ENCODE data around the gene TRIP13.

The TRIP13 gene

DNA sequence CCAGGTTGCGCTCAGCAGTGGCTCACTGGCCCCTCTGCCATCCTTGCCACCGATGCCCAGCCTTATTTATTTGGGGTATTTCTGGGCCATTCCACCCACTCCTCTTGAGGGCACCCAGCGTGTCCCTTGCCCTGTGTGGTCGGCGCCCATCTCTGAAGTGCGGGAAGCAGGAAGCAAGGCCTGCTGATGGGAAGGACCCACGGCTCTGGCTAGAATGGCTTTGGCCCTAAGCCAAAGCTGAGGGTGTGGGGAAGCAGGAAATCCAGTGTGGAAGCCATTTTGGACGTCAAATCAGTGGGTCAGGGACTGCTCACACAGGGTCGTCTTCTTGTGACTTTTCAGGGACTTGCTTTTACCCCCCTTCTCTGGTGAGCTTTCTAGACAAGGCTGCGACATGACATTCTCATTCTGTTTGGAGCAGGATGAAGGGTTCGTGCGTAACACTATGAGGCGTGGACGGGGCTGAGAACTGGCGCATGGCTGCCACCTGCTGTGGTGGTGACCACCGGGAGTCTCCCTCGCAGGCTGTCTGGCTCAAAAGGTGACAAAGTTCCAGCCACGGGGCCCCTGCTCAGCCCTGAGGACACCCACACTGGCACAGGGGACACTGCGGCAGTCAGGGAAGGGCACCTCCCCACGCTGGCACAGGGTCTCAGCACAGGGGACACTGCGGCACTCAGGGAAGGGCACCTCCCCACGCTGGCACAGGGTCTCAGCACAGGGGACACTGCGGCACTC lies 65.2 kb downstream of the TRIP13 start:
- peak; percentile 38 for DNase-seq

DNA sequence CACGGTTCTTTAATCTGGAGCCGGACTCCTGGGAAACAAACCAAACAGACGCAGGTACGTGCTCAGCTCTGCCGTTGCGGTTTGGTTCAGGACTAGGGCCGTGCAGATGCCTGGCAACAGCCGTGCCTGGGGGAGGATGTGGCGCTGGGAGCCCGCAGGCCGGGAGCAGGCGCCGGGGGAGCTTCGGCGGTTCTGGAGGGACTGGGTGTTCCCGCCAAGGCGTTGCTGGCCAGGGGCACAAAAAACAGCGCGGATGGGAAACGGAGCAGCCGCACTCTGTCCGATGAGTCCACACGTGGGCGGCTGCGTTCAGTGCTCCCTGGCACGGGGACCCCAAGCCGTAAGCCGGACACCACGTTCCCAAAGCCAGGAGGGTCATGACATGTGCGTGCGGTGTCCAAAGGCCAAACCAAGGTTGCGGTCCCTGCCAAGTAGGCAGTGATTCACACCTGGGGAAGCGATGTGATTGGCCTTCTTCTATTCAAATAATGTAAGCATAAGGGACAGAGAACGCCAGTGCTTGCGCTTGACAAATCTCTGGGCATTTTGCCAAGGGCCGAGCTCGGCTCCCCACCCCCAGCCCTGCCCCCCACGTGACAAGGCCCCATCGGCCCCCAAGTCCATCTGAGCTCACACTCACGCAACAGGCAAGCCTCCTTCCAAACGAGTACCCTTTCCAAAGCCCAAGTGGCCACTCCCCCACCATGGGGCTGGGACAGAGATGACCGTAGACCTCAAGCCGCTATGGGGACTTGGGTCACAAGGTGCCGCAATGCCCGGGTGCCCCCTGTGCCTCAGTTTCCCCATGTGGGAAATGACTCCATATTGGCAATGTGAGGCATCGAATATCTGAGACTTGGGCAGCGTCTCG lies 66.3 kb downstream of the TRIP13 start:
- DNase-seq = peak; percentile 57

DNA sequence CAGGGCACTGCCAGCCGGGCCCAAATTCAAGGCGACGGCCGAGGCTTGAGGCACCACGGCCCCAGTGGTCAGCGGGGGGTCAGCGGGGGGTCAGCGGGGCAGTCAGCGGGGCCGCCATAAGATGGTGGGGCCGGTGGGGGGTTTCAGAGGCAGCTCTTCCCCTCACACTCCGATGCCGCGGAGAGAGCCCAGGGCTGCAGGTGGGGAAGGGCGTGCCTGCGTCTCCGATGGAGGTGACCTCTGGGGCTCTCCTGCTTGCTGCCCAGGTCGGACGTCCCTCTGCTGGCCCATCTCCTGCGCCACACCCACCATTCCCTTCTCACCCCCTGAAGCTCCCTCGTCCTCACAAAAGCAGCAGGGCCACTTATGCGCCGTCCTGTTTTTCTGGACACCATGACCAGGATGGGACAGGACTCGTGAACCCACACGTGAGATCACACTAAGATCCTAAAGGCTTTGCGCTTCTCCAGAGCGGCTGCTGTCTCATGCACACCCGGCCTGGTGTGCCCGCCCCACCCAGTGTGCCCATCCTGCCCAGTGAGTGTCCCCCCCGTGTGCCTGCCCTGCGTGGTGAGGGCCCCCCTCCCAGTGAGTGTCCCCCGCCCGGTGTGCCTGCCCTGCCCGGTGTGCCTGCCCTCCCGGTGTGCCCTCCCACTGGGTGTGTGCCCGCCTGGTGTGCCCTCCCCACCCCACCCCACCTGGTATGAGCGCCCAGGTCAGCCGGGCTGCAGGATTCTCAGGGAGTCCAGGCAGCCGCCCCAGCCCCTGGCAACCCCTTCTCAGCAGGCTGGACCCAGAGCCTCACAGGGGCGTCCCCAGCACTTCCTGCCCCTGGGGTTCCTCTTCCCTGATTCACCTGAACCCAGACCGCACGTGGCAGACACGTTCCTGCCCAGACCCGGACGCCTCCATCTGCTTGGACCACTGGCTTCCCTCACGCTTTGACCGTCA lies 67.2 kb downstream of the TRIP13 start:
- DNase-seq = no peak

DNA sequence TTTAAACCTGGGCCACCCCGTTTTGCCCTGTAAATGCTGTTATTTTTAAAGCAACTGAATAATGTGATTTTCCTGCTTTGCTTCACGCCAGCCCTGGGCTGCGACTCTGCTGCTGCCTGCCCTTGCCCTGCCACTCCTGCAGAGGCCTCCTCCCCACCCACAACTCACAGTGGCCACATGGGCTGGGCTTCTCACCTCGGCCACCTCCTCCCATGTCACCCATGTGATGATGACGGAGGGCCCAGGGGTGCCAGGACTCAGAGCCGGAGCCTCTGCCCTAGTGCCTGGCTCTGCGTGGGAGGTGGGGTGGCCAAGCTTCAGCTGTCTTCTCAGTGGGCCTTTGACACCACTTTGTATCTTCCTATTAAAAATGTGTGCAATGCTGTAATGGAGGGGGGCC lies 67.9 kb downstream of the TRIP13 start:
- DNase-seq = no peak

DNA sequence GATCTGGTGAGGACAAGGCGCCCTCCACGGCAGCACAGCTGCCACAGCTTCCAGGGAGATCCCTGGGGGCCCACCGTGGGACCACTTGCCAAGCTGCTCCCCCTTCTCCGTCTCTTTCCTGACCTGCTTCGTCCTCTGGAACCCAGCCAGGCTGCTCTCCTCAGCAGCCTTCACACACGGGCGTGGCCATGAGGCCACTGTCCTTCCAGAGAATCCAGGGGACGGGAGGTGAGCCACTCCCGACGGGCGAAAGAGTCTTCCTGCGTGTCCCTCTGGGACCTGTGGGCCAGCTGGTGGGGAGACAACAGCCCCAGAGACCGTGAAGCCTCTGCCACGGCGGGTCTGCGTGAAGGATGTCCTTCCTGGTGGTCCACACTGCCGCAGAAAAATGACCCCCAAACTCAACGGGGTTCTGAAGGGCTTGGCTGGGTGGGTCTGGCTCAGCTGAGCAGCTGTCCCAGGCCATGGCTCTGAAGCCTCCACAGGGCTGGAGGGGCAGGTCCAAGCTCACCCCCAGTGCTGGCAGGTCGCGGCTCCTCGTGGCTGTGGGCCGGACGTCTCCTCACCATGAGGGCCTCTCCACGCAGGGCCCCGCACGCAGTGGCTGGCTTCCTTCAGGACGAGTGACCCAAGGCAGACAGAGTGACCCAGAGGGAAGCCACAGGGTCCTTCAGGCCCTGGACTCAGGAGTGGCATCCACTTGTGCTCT lies 68.5 kb downstream of the TRIP13 start:
- DNase-seq = no peak

DNA sequence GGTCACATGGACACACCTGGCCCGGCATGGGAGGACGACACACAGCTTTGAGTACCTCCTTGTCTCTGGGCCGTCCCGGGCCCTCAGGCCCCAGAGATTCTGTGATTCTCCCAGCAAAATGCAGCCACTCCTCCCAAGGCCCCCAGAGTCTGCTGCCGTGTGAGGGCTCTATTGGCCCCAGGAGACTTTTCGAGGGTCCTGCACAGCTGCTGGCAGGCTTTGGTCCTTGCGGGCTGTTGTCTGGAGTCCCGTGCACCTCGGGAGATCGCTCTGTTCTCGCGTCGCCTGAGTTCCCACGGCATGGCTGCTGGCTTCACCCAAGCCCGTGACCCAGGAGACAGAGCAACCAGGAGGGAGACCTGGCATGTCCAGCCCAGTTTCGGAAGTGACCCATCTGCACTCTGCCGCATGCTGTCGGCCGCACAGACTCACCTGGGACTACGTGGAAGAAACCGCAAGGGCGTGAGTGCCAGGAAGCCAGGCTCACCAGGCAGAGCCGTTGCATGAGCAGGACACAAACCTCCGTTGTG lies 69.1 kb downstream of the TRIP13 start:
- DNase-seq = no peak

DNA sequence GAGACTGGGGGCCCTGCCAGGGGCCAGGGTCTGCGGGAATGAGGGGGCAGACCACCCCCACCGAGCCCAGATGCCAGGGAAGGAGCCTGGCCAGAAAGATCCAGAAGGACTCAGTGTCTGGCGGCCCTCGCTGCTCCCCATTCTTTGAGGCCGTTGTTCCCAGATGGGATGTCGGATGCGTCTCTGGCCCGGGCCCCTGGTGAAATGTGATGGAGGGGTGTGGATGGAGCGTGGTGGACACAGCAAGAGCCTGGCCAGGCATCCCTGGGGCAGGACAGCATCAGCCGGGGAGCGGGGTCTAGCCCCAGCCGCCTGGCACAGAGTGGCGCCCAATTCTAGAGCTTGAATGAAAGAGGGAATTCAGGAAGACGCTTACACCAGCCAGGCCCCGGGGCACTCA lies 69.7 kb downstream of the TRIP13 start:
- no peak for DNase-seq

DNA sequence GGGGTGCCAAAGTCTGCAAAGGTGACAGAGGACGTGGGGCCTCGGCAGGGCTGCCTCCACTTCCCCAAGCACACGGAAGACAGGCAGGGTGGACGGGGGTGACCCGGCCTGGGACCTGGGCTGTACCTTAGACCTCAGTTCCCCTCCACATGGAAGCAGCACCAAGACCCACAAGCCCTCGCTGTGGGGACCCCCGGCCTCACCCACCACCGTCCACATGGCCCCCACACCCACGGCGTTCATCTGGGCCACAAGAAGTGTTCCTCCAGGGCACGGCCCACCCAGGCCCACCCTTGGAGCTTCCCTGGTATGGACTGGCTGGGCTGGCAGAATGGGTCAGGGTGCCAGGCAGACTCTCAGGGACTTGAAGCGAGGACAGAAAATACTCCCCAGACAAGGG lies 70.1 kb downstream of the TRIP13 start:
- DNase-seq = no peak

DNA sequence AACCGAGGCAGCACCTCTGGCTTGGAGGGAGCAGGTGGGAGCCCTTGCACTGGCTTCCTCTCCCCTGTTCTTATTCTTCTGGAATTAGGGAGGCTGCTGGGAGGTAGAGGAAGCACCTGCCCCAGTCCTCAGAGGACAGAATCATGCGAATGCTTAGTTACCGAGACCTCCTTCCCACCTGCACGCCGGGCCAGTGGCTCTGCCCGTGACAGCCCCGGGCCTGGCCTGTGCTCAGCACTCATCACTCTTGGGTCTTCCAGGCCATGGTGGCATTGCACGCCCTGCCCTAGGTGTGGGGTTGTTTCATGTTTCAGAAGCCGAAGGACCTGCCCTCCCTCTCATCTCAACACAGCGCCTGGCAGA lies 70.6 kb downstream of the TRIP13 start:
- DNase-seq = no peak

DNA sequence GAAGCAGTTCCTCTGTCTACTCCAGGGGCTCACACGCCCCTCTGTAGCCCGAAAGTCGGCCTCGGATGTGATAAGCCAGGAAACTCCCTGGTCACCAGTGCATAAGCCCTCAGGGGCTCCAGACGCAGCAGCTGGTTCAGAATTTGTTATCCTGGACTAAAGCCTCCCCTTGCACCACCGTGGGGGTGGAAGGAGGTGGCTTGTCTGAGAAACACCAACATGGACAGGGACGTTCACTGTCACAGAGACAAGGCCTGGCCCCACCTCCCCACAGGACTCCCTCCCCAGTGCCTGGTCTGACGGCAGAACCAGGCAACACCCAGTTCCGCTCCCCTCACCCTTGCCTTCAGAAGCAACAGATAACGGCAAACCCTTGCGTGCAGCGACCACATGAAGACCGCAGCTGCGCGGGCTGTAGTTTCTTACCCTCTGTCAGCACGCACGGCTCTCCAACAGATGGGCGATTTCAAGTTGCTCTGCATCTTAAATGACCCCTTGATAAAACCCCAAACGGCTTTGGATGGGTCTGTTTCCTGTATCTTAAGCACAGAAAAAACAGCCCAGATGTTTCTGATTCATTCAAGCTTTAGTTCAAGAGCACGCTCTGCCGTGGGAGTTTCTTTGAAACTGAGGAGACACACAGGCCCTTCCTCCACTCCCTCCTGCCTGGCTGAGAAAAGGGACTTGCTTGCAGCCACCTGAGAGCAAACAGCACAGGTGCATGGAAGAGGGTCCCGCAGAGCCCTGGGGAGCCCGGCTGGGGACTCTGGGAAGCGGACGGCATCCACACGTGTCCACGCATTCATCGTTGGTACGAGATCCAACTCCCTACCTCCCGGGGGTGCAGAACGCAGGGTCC lies 71.2 kb downstream of the TRIP13 start:
- DNase-seq = no peak

DNA sequence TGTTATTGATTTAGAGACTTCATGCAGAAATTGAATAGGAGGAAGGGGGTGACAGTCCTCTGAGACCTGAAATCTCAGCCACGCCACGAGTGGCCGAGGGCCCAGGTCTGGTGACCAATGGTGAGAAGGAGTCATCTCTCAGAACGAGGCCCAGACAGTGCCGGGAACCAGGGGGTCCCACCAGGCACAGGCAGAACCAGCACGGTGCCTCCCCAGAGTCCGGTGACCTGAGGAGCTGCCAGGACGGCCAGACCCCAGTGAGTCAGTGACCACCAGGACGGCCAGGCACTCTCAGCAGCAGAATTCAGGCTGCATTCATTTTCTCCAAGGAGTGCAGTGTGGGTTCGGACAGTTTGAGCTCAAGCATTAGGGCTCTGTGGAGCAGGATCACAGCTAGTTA lies 72.1 kb downstream of the TRIP13 start:
- no peak for DNase-seq

DNA sequence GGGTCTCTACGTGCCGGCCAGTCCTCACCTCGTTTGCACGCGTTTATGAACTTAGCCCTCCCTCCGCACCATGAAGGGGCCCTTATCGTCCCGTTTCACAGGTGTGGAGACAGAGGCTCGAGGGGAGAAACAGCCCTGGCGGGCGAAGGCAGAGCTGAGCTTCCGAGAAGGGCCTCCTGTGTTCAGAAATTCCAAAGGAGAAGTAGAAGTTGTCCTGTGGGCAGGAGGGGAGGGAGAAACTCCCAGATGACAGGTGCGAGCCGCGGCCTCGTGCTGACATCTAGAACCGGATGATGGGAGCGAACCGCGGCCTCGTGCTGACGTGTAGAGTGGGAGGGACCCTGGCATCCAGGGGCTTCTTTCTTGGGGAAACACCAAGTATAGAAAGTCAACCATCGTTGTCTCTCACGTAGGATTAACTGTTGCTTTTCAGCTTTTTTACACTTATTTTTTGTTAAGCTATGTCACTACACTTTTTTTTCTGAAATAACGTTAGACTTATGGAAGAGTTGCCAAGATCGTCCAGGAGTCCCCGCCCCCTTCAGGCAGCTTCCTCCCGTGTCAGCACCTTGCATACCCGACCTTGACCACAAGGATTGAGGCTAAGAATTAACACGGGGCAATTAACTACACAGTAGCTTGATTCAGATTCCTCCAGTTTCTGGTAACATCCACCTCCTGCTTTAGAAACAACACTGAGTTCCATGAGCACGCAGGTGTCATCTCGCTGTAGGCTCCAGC lies 73.1 kb downstream of the TRIP13 start:
- no peak for DNase-seq

DNA sequence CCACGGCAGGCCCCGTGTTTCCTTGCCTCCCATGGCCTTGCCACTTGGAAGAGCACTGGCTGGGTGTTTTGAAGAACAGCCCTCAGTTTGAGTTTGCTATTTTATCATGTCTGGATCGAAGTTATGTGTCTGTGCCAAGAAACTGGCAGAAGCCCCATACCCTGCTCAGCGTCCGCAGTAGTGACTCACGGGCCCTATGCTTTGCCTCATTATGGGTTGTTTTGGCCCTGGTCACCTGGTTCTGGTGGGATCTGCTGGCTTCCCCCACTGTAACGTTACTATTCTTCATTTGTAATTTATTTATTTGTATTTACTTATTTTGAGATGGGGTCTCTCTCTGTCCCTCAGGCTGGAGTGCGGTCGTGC lies 73.6 kb downstream of the TRIP13 start:
- no peak for DNase-seq

DNA sequence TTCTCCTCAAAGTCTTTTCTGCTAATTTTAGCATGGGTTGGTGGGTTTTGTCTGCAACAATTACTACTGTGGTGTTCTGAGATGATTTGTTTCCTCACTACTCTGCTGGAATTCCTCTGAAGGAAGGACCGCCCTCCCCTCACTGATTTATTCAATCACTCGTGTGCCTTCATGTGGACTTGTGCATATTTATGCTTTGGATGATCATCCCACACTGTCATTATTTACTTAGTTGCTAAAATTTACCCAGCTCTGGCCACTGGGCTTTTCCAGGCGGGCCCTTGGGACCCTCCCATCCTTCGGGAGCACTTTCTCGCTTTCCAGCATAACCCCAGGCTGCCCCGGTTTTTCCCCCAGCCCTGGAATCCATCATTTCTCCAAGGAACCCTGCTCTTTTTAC lies 74.3 kb downstream of the TRIP13 start:
- no peak for DNase-seq

Data from EL (cell line).